DOHH2 (cell line): ENCODE measurements around the gene GCH1.

ENCODE experiments used
- H3F3A ChIP-seq: fragments of 200-600 bp; sonication (generic), shearing (Covaris generic); 2 replicates; pipeline ENCODE4 v1.6.0; 2016; ENCODE audit warnings: antibody characterized with exemption, mild to moderate bottlenecking; ENCODE audit not compliant: control insufficient read depth, insufficient read depth
- H3K27ac ChIP-seq: fragments of 200-600 bp; sonication (generic); 2 replicates; pipeline ENCODE4 v1.5.1; 2014; ENCODE audit warnings: low read depth, mild to moderate bottlenecking, low read length, moderate library complexity
- H3K27me3 ChIP-seq: fragments of 200-600 bp; sonication (generic); 2 replicates; pipeline ENCODE4 v1.6.1; 2014; ENCODE audit warnings: mild to moderate bottlenecking, low read length, mixed read lengths; ENCODE audit not compliant: control insufficient read depth
- H3K36me3 ChIP-seq: fragments of 200-600 bp; sonication (generic); 2 replicates; pipeline ENCODE4 v1.6.1; 2014; ENCODE audit warnings: mild to moderate bottlenecking, low read length, moderate library complexity, mixed read lengths; ENCODE audit not compliant: control insufficient read depth
- H3K4me1 ChIP-seq: fragments of 200-600 bp; sonication (generic); 2 replicates; pipeline ENCODE4 v1.6.1; 2014; ENCODE audit warnings: mild to moderate bottlenecking, low read length, mixed read lengths; ENCODE audit not compliant: control insufficient read depth
- H3K4me2 ChIP-seq: fragments of 200-600 bp; sonication (generic); 2 replicates; pipeline ENCODE4 v1.6.0; 2014; ENCODE audit warnings: mild to moderate bottlenecking, low read length, moderate library complexity
- H3K4me3 ChIP-seq: fragments of 200-600 bp; sonication (generic); 2 replicates; pipeline ENCODE4 v1.5.1; 2014; ENCODE audit warnings: mild to moderate bottlenecking, low read length, mixed read lengths
- H3K79me2 ChIP-seq: fragments of 200-600 bp; sonication (generic); 2 replicates; pipeline ENCODE4 v1.6.1; 2014; ENCODE audit warnings: mild to moderate bottlenecking, low read length, mixed read lengths; ENCODE audit not compliant: control insufficient read depth
- H3K9me2 ChIP-seq: fragments of 200-600 bp; sonication (generic); replicated peaks from 2 replicates; pipeline ENCODE4 v1.6.1; 2014; ENCODE audit warnings: mild to moderate bottlenecking, low read length, mixed read lengths; ENCODE audit not compliant: control insufficient read depth
- H3K9me3 ChIP-seq: fragments of 200-600 bp; sonication (generic); 2 replicates; pipeline ENCODE4 v1.6.1; 2014; ENCODE audit warnings: antibody characterized with exemption, low read length, mixed read lengths; ENCODE audit not compliant: control insufficient read depth, insufficient read depth
- H4K20me1 ChIP-seq: fragments of 200-600 bp; sonication (generic); 2 replicates; pipeline ENCODE4 v1.6.0; 2014; ENCODE audit warnings: low read depth, mild to moderate bottlenecking, antibody characterized with exemption, low read length, moderate library complexity; ENCODE audit not compliant: control insufficient read depth, insufficient read depth
- CTCF ChIP-seq: fragments of 200-600 bp; sonication (generic); IDR thresholded peaks from one replicate; pipeline ENCODE4 v1.5.1; 2014; ENCODE audit warnings: antibody characterized with exemption, mild to moderate bottlenecking, low read depth, low read length; ENCODE audit not compliant: poor library complexity, severe bottlenecking
- EZH2phosphoT487 ChIP-seq: fragments of 200-600 bp; sonication (generic); IDR thresholded peaks from 2 replicates; pipeline ENCODE4 v1.6.1; 2017; ENCODE audit warnings: borderline replicate concordance, mild to moderate bottlenecking, antibody characterized with exemption, low read length, moderate library complexity, mixed read lengths

Gene GCH1

GRCh38 chr14:54797986-54798385, 104.6 kb downstream of the GCH1 start:
- Histone ChIP-seq H3K36me3 (no peaks in the 10 kb centered on the region), H3K27me3 (peaks cover 6% of the 10 kb centered on the region; the same call in 1 of the 2 replicates), H3K4me3 (no peak overlapping the region), H3K9me2 (no peaks in the 10 kb centered on the region), H3K9me3 (peaks cover 12% of the 10 kb centered on the region; the same call in 1 of the 2 replicates), H3K4me2 (no peak overlapping the region), H4K20me1 (no peaks in the 10 kb centered on the region), H3K4me1 (no peaks in the 10 kb centered on the region), H3K27ac (no peak overlapping the region), H3F3A (no peaks in the 10 kb centered on the region), H3K79me2 (no peaks in the 10 kb centered on the region)
- no peak for TF ChIP-seq EZH2phosphoT487
- TF ChIP-seq CTCF, result no peak

GRCh38 chr14:54797556-54797955, 105.1 kb downstream of the GCH1 start:
- Histone ChIP-seq H3K79me2 (no peaks in the 10 kb centered on the region), H3F3A (no peaks in the 10 kb centered on the region), H4K20me1 (no peaks in the 10 kb centered on the region), H3K27me3 (peaks cover 1% of the 10 kb centered on the region; the same call in 1 of the 2 replicates), H3K4me2 (no peak overlapping the region), H3K27ac (no peak overlapping the region), H3K9me2 (no peaks in the 10 kb centered on the region), H3K9me3 (peaks cover 12% of the 10 kb centered on the region; the same call in 1 of the 2 replicates), H3K4me1 (no peaks in the 10 kb centered on the region), H3K36me3 (no peaks in the 10 kb centered on the region), H3K4me3 (no peak overlapping the region)
- TF ChIP-seq CTCF (no peak), EZH2phosphoT487 (no peak)

GRCh38 chr14:54796961-54797360, 105.7 kb downstream of the GCH1 start:
- H3K4me1 ChIP-seq, result no peaks in the 10 kb centered on the region
- H3K9me2 ChIP-seq, result no peaks in the 10 kb centered on the region
- H3K27me3 ChIP-seq, result no peaks in the 10 kb centered on the region
- H3K4me3 ChIP-seq, result no peak overlapping the region
- H3K27ac ChIP-seq, result no peak overlapping the region
- no peaks in the 10 kb centered on the region for H3K36me3 ChIP-seq
- no peaks in the 10 kb centered on the region for H3F3A ChIP-seq
- no peaks in the 10 kb centered on the region for H4K20me1 ChIP-seq
- H3K9me3 ChIP-seq, result peaks cover 12% of the 10 kb centered on the region; the same call in 1 of the 2 replicates
- no peak overlapping the region for H3K4me2 ChIP-seq
- H3K79me2 ChIP-seq, result no peaks in the 10 kb centered on the region
- no peak for TF ChIP-seq CTCF
- TF ChIP-seq EZH2phosphoT487, result no peak
